ENCODE results near the gene WWOX.

GRCh38 chr16:78284957-78285434, 185.5 kb downstream of the WWOX start:
- TF ChIP-seq BHLHE40 (IDR thresholded peaks at IDR 0.05; ENCODE audit: low read depth, low read length) = no peak
- no peak for TF ChIP-seq MAX (IDR thresholded peaks at IDR 0.05)
- TF ChIP-seq CTCF (IDR thresholded peaks at IDR 0.05) = no peak
- TF ChIP-seq CBX2 (IDR thresholded peaks at IDR 0.05; ENCODE audit: borderline replicate concordance, low read depth) = no peak
- TF ChIP-seq POLR2A (IDR thresholded peaks at IDR 0.05; ENCODE audit: low read length) = no peak
- TF ChIP-seq RARB (CRISPR knock-in tag; IDR thresholded peaks at IDR 0.05) = no peak
- TF ChIP-seq ATOH8 (CRISPR knock-in tag; IDR thresholded peaks at IDR 0.05; ENCODE audit: low read depth) = no peak
- TF ChIP-seq EP300 (IDR thresholded peaks at IDR 0.05) = no peak
- no peak for TF ChIP-seq RAD21 (conservative IDR thresholded peaks at IDR 0.05 in 1 of 2, IDR thresholded peaks at IDR 0.05 in 1 of 2)
- TF ChIP-seq JUN (IDR thresholded peaks at IDR 0.05) = no peak
- TF ChIP-seq CEBPB (IDR thresholded peaks at IDR 0.05) = no peak
- TF ChIP-seq TP53 (CRISPR knock-in tag; IDR thresholded peaks at IDR 0.05) = no peak
- no peak for TF ChIP-seq MYC (IDR thresholded peaks at IDR 0.05; ENCODE audit: borderline replicate concordance, low read length)
